ENCODE results near the gene RBPMS2.
"Not testable (repeated sequence)": the region's sequence is repeated elsewhere in the genome, so short reads cannot be mapped to it uniquely, and the experiment has no call there.

RBPMS2 gene

GRCh38 chr15:64807751-64808222, 32.4 kb upstream of the RBPMS2 start:
- Histone ChIP-seq H3K36me3 (ENCODE audit: control insufficient read depth, insufficient read depth, low read length) (no peaks in the 10 kb centered on the region), H3K4me1 (ENCODE audit: control insufficient read depth, insufficient read depth, low read length) (peaks cover 40% of the 10 kb centered on the region), H3K9me3 (ENCODE audit: control insufficient read depth, low read length) (no peaks in the 10 kb centered on the region), H3K4me3 (ENCODE audit: insufficient read depth, low read depth, low read length) (no peak overlapping the region), H3K27me3 (ENCODE audit: control insufficient read depth, insufficient read depth, low read length, poor library complexity, severe bottlenecking) (peaks cover 4% of the 10 kb centered on the region), H3K27ac (ENCODE audit: insufficient read depth, low read depth, low read length, poor library complexity, severe bottlenecking) (no peak overlapping the region)
- WGBS, 2 experiments: 33 to 36% methylated on average over 6 of the region's 6 CpGs

- no peaks in the 10 kb centered on the region for H3K9me3 ChIP-seq (ENCODE audit: control insufficient read depth, low read length)
- WGBS, 2 experiments: 34 to 42% methylated on average over 12 to 13 of the region's 13 CpGs
- H3K27me3 ChIP-seq (ENCODE audit: control insufficient read depth, insufficient read depth, low read length, poor library complexity, severe bottlenecking): peaks cover 4% of the 10 kb centered on the region
- no peak overlapping the region for H3K27ac ChIP-seq (ENCODE audit: insufficient read depth, low read depth, low read length, poor library complexity, severe bottlenecking)
- peaks cover 40% of the 10 kb centered on the region for H3K4me1 ChIP-seq (ENCODE audit: control insufficient read depth, insufficient read depth, low read length)
- no peak overlapping the region for H3K4me3 ChIP-seq (ENCODE audit: insufficient read depth, low read depth, low read length)
- H3K36me3 ChIP-seq (ENCODE audit: control insufficient read depth, insufficient read depth, low read length): no peaks in the 10 kb centered on the region
These were observed 31.8 kb upstream of the RBPMS2 start for GRCh38 chr15:64807051-64807749.

- 58 to 60% methylated on average over 6 of the region's 6 CpGs for WGBS, 2 experiments
- H3K9me3 ChIP-seq (ENCODE audit: control insufficient read depth, low read length): no peaks in the 10 kb centered on the region
- no peak overlapping the region for H3K27ac ChIP-seq (ENCODE audit: insufficient read depth, low read depth, low read length, poor library complexity, severe bottlenecking)
- peaks cover 4% of the 10 kb centered on the region for H3K27me3 ChIP-seq (ENCODE audit: control insufficient read depth, insufficient read depth, low read length, poor library complexity, severe bottlenecking)
- H3K4me1 ChIP-seq (ENCODE audit: control insufficient read depth, insufficient read depth, low read length): peaks cover 40% of the 10 kb centered on the region
- no peaks in the 10 kb centered on the region for H3K36me3 ChIP-seq (ENCODE audit: control insufficient read depth, insufficient read depth, low read length)
- no peak overlapping the region for H3K4me3 ChIP-seq (ENCODE audit: insufficient read depth, low read depth, low read length)
These were observed 31.1 kb upstream of the RBPMS2 start for GRCh38 chr15:64806509-64806908.

GRCh38 chr15:64804619-64805018, 29.2 kb upstream of the RBPMS2 start:
- Histone ChIP-seq H3K4me1 (ENCODE audit: control insufficient read depth, insufficient read depth, low read length) (peaks cover 30% of the 10 kb centered on the region), H3K36me3 (ENCODE audit: control insufficient read depth, insufficient read depth, low read length) (no peaks in the 10 kb centered on the region), H3K27ac (ENCODE audit: insufficient read depth, low read depth, low read length, poor library complexity, severe bottlenecking) (no peak overlapping the region), H3K9me3 (ENCODE audit: control insufficient read depth, low read length) (no peaks in the 10 kb centered on the region), H3K27me3 (ENCODE audit: control insufficient read depth, insufficient read depth, low read length, poor library complexity, severe bottlenecking) (peaks cover 4% of the 10 kb centered on the region), H3K4me3 (ENCODE audit: insufficient read depth, low read depth, low read length) (no peak overlapping the region)
- WGBS, 2 experiments: 39 to 49% methylated on average over 2 of the region's 2 CpGs

- H3K4me3 ChIP-seq (ENCODE audit: insufficient read depth, low read depth, low read length): no peak overlapping the region
- H3K27me3 ChIP-seq (ENCODE audit: control insufficient read depth, insufficient read depth, low read length, poor library complexity, severe bottlenecking): no peaks in the 10 kb centered on the region
- H3K36me3 ChIP-seq (ENCODE audit: control insufficient read depth, insufficient read depth, low read length): no peaks in the 10 kb centered on the region
- H3K4me1 ChIP-seq (ENCODE audit: control insufficient read depth, insufficient read depth, low read length): peaks cover 23% of the 10 kb centered on the region
- no peaks in the 10 kb centered on the region for H3K9me3 ChIP-seq (ENCODE audit: control insufficient read depth, low read length)
- 92 to 100% methylated on average over 1 of the region's 1 CpG for WGBS, 2 experiments
- H3K27ac ChIP-seq (ENCODE audit: insufficient read depth, low read depth, low read length, poor library complexity, severe bottlenecking): no peak overlapping the region
These were observed 28.1 kb upstream of the RBPMS2 start for GRCh38 chr15:64803526-64803925.

- Histone ChIP-seq H3K9me3 (ENCODE audit: control insufficient read depth, low read length) (no peaks in the 10 kb centered on the region), H3K27me3 (ENCODE audit: control insufficient read depth, insufficient read depth, low read length, poor library complexity, severe bottlenecking) (no peaks in the 10 kb centered on the region), H3K4me1 (ENCODE audit: control insufficient read depth, insufficient read depth, low read length) (no peaks in the 10 kb centered on the region), H3K27ac (ENCODE audit: insufficient read depth, low read depth, low read length, poor library complexity, severe bottlenecking) (no peak overlapping the region), H3K36me3 (ENCODE audit: control insufficient read depth, insufficient read depth, low read length) (no peaks in the 10 kb centered on the region), H3K4me3 (ENCODE audit: insufficient read depth, low read depth, low read length) (no peak overlapping the region)
- 93 to 94% methylated on average over 2 of the region's 2 CpGs for WGBS, 2 experiments
These were observed 25.1 kb upstream of the RBPMS2 start for GRCh38 chr15:64800476-64800875.

GRCh38 chr15:64798905-64799304, 23.5 kb upstream of the RBPMS2 start:
- not testable (repeated sequence) for H3K4me3 ChIP-seq (ENCODE audit: insufficient read depth, low read depth, low read length); H3K4me1 ChIP-seq (ENCODE audit: control insufficient read depth, insufficient read depth, low read length); H3K9me3 ChIP-seq (ENCODE audit: control insufficient read depth, low read length); H3K27me3 ChIP-seq (ENCODE audit: control insufficient read depth, insufficient read depth, low read length, poor library complexity, severe bottlenecking); H3K36me3 ChIP-seq (ENCODE audit: control insufficient read depth, insufficient read depth, low read length); H3K27ac ChIP-seq (ENCODE audit: insufficient read depth, low read depth, low read length, poor library complexity, severe bottlenecking)
- 88 to 91% methylated on average over 23 to 24 of the region's 29 CpGs for WGBS, 2 experiments

- H3K27me3 ChIP-seq (ENCODE audit: control insufficient read depth, insufficient read depth, low read length, poor library complexity, severe bottlenecking); H3K36me3 ChIP-seq (ENCODE audit: control insufficient read depth, insufficient read depth, low read length); H3K9me3 ChIP-seq (ENCODE audit: control insufficient read depth, low read length); H3K4me1 ChIP-seq (ENCODE audit: control insufficient read depth, insufficient read depth, low read length); H3K4me3 ChIP-seq (ENCODE audit: insufficient read depth, low read depth, low read length); H3K27ac ChIP-seq (ENCODE audit: insufficient read depth, low read depth, low read length, poor library complexity, severe bottlenecking): not testable (repeated sequence)
- 92% methylated on average over 9 of the region's 9 CpGs for WGBS, 2 experiments
These were observed 20.5 kb upstream of the RBPMS2 start for GRCh38 chr15:64795921-64796320.

GRCh38 chr15:64795299-64795698, 19.9 kb upstream of the RBPMS2 start:
- not testable (repeated sequence) for H3K4me1 ChIP-seq (ENCODE audit: control insufficient read depth, insufficient read depth, low read length); H3K4me3 ChIP-seq (ENCODE audit: insufficient read depth, low read depth, low read length); H3K27me3 ChIP-seq (ENCODE audit: control insufficient read depth, insufficient read depth, low read length, poor library complexity, severe bottlenecking); H3K27ac ChIP-seq (ENCODE audit: insufficient read depth, low read depth, low read length, poor library complexity, severe bottlenecking); H3K9me3 ChIP-seq (ENCODE audit: control insufficient read depth, low read length); H3K36me3 ChIP-seq (ENCODE audit: control insufficient read depth, insufficient read depth, low read length)
- 93 to 96% methylated on average over 7 of the region's 7 CpGs for WGBS, 2 experiments

GRCh38 chr15:64792282-64792681, 16.9 kb upstream of the RBPMS2 start:
- H3K27me3 ChIP-seq (ENCODE audit: control insufficient read depth, insufficient read depth, low read length, poor library complexity, severe bottlenecking): no peaks in the 10 kb centered on the region
- H3K4me1 ChIP-seq (ENCODE audit: control insufficient read depth, insufficient read depth, low read length): no peaks in the 10 kb centered on the region
- no peaks in the 10 kb centered on the region for H3K9me3 ChIP-seq (ENCODE audit: control insufficient read depth, low read length)
- WGBS, 2 experiments: 88 to 94% methylated on average over 3 of the region's 3 CpGs
- no peak overlapping the region for H3K27ac ChIP-seq (ENCODE audit: insufficient read depth, low read depth, low read length, poor library complexity, severe bottlenecking)
- H3K4me3 ChIP-seq (ENCODE audit: insufficient read depth, low read depth, low read length): no peak overlapping the region
- H3K36me3 ChIP-seq (ENCODE audit: control insufficient read depth, insufficient read depth, low read length): no peaks in the 10 kb centered on the region

- Histone ChIP-seq H3K27me3 (ENCODE audit: control insufficient read depth, insufficient read depth, low read length, poor library complexity, severe bottlenecking) (no peaks in the 10 kb centered on the region), H3K27ac (ENCODE audit: insufficient read depth, low read depth, low read length, poor library complexity, severe bottlenecking) (no peak overlapping the region), H3K4me1 (ENCODE audit: control insufficient read depth, insufficient read depth, low read length) (no peaks in the 10 kb centered on the region), H3K36me3 (ENCODE audit: control insufficient read depth, insufficient read depth, low read length) (no peaks in the 10 kb centered on the region), H3K4me3 (ENCODE audit: insufficient read depth, low read depth, low read length) (no peak overlapping the region), H3K9me3 (ENCODE audit: control insufficient read depth, low read length) (no peaks in the 10 kb centered on the region)
- WGBS, 2 experiments: 60 to 61% methylated on average over 4 of the region's 4 CpGs
These were observed 16.0 kb upstream of the RBPMS2 start for GRCh38 chr15:64791401-64791800.

Data from ectodermal cell (in vitro differentiated cells).